DOHH2 (cell line): ENCODE data around the gene NLGN1.

ENCODE experiments used
- H3F3A ChIP-seq: fragments of 200-600 bp; sonication (generic), shearing (Covaris generic); 2 replicates; pipeline ENCODE4 v1.6.0; 2016; ENCODE audit warnings: antibody characterized with exemption, mild to moderate bottlenecking; ENCODE audit not compliant: control insufficient read depth, insufficient read depth
- H3K27ac ChIP-seq: fragments of 200-600 bp; sonication (generic); 2 replicates; pipeline ENCODE4 v1.5.1; 2014; ENCODE audit warnings: low read depth, mild to moderate bottlenecking, low read length, moderate library complexity
- H3K27me3 ChIP-seq: fragments of 200-600 bp; sonication (generic); 2 replicates; pipeline ENCODE4 v1.6.1; 2014; ENCODE audit warnings: mild to moderate bottlenecking, low read length, mixed read lengths; ENCODE audit not compliant: control insufficient read depth
- H3K36me3 ChIP-seq: fragments of 200-600 bp; sonication (generic); 2 replicates; pipeline ENCODE4 v1.6.1; 2014; ENCODE audit warnings: mild to moderate bottlenecking, low read length, moderate library complexity, mixed read lengths; ENCODE audit not compliant: control insufficient read depth
- H3K4me1 ChIP-seq: fragments of 200-600 bp; sonication (generic); 2 replicates; pipeline ENCODE4 v1.6.1; 2014; ENCODE audit warnings: mild to moderate bottlenecking, low read length, mixed read lengths; ENCODE audit not compliant: control insufficient read depth
- H3K4me2 ChIP-seq: fragments of 200-600 bp; sonication (generic); 2 replicates; pipeline ENCODE4 v1.6.0; 2014; ENCODE audit warnings: mild to moderate bottlenecking, low read length, moderate library complexity
- H3K4me3 ChIP-seq: fragments of 200-600 bp; sonication (generic); 2 replicates; pipeline ENCODE4 v1.5.1; 2014; ENCODE audit warnings: mild to moderate bottlenecking, low read length, mixed read lengths
- H3K79me2 ChIP-seq: fragments of 200-600 bp; sonication (generic); 2 replicates; pipeline ENCODE4 v1.6.1; 2014; ENCODE audit warnings: mild to moderate bottlenecking, low read length, mixed read lengths; ENCODE audit not compliant: control insufficient read depth
- H3K9me2 ChIP-seq: fragments of 200-600 bp; sonication (generic); replicated peaks from 2 replicates; pipeline ENCODE4 v1.6.1; 2014; ENCODE audit warnings: mild to moderate bottlenecking, low read length, mixed read lengths; ENCODE audit not compliant: control insufficient read depth
- H3K9me3 ChIP-seq: fragments of 200-600 bp; sonication (generic); 2 replicates; pipeline ENCODE4 v1.6.1; 2014; ENCODE audit warnings: antibody characterized with exemption, low read length, mixed read lengths; ENCODE audit not compliant: control insufficient read depth, insufficient read depth
- H4K20me1 ChIP-seq: fragments of 200-600 bp; sonication (generic); 2 replicates; pipeline ENCODE4 v1.6.0; 2014; ENCODE audit warnings: low read depth, mild to moderate bottlenecking, antibody characterized with exemption, low read length, moderate library complexity; ENCODE audit not compliant: control insufficient read depth, insufficient read depth
- CTCF ChIP-seq: fragments of 200-600 bp; sonication (generic); IDR thresholded peaks from one replicate; pipeline ENCODE4 v1.5.1; 2014; ENCODE audit warnings: antibody characterized with exemption, mild to moderate bottlenecking, low read depth, low read length; ENCODE audit not compliant: poor library complexity, severe bottlenecking
- EZH2phosphoT487 ChIP-seq: fragments of 200-600 bp; sonication (generic); IDR thresholded peaks from 2 replicates; pipeline ENCODE4 v1.6.1; 2017; ENCODE audit warnings: borderline replicate concordance, mild to moderate bottlenecking, antibody characterized with exemption, low read length, moderate library complexity, mixed read lengths

NLGN1 gene

GRCh38 chr3:173599673-173600072 lies 202.1 kb downstream of the NLGN1 start:
- TF ChIP-seq EZH2phosphoT487 (no peak), CTCF (no peak)
- no peaks in the 10 kb centered on the region for H3K79me2 ChIP-seq
- H3K36me3 ChIP-seq: no peaks in the 10 kb centered on the region
- no peaks in the 10 kb centered on the region for H3K9me3 ChIP-seq
- H3K9me2 ChIP-seq: no peaks in the 10 kb centered on the region
- no peaks in the 10 kb centered on the region for H3F3A ChIP-seq
- H3K27ac ChIP-seq: no peak overlapping the region
- H3K4me2 ChIP-seq: no peak overlapping the region
- H3K27me3 ChIP-seq: no peaks in the 10 kb centered on the region
- no peaks in the 10 kb centered on the region for H4K20me1 ChIP-seq
- no peaks in the 10 kb centered on the region for H3K4me1 ChIP-seq
- no peak overlapping the region for H3K4me3 ChIP-seq

GRCh38 chr3:173614522-173614921 lies 217.0 kb downstream of the NLGN1 start:
- TF ChIP-seq EZH2phosphoT487 (no peak), CTCF (no peak)
- no peaks in the 10 kb centered on the region for H3K79me2 ChIP-seq
- H3K27ac ChIP-seq: no peak overlapping the region
- H3K27me3 ChIP-seq: no peaks in the 10 kb centered on the region
- no peaks in the 10 kb centered on the region for H3K36me3 ChIP-seq
- H3K9me2 ChIP-seq: no peaks in the 10 kb centered on the region
- no peak overlapping the region for H3K4me2 ChIP-seq
- H4K20me1 ChIP-seq: no peaks in the 10 kb centered on the region
- no peaks in the 10 kb centered on the region for H3K4me1 ChIP-seq
- no peak overlapping the region for H3K4me3 ChIP-seq
- no peaks in the 10 kb centered on the region for H3F3A ChIP-seq
- no peaks in the 10 kb centered on the region for H3K9me3 ChIP-seq

- no peaks in the 10 kb centered on the region for H3K27me3 ChIP-seq
- no peak overlapping the region for H3K4me2 ChIP-seq
- no peaks in the 10 kb centered on the region for H3K9me2 ChIP-seq
- H3K27ac ChIP-seq: no peak overlapping the region
- no peak for TF ChIP-seq EZH2phosphoT487
- no peak for TF ChIP-seq CTCF
- H3K9me3 ChIP-seq: no peaks in the 10 kb centered on the region
- H3K4me3 ChIP-seq: no peak overlapping the region
- H3F3A ChIP-seq: no peaks in the 10 kb centered on the region
- no peaks in the 10 kb centered on the region for H3K4me1 ChIP-seq
- no peaks in the 10 kb centered on the region for H4K20me1 ChIP-seq
- no peaks in the 10 kb centered on the region for H3K36me3 ChIP-seq
- H3K79me2 ChIP-seq: no peaks in the 10 kb centered on the region
Observed at GRCh38 chr3:173615661-173616060, 218.1 kb downstream of the NLGN1 start.

DNA sequence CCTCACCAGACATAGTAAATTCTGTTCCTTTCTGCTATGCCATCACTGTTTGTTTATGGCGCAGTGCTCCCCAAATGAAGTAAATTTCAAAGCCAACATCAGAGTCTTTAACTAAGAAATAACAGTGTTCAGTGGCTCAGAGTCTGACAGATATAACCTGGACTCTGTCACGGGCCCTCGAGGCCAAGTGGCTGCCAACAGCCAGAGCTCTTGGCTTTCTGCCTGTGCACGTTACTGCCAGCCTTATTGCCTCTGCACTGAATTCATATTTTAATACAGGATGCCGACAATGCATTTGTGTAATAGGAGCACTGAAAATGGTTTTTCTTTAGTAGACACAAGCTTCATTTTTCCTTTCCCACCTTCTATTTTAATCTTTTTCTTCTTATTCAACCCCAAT lies 219.9 kb downstream of the NLGN1 start:
- H3K4me1 ChIP-seq: no peaks in the 10 kb centered on the region

More for the DNA sequence above, 219.9 kb downstream of the NLGN1 start:
- H3K36me3 ChIP-seq: no peaks in the 10 kb centered on the region
- no peak overlapping the region for H3K27ac ChIP-seq
- no peaks in the 10 kb centered on the region for H3K79me2 ChIP-seq
- TF ChIP-seq EZH2phosphoT487 (no peak), CTCF (no peak)
- no peak overlapping the region for H3K4me2 ChIP-seq
- H3K27me3 ChIP-seq: no peaks in the 10 kb centered on the region
- no peaks in the 10 kb centered on the region for H4K20me1 ChIP-seq
- no peak overlapping the region for H3K4me3 ChIP-seq
- no peaks in the 10 kb centered on the region for H3K9me2 ChIP-seq
- no peaks in the 10 kb centered on the region for H3F3A ChIP-seq
- H3K9me3 ChIP-seq: no peaks in the 10 kb centered on the region
